ENCODE data around the gene RBPJ. TPM values are rescaled to one million over a fixed set of nuclear protein-coding genes. Genes with fewer than 3 reads are reported as not detected.

Gene RBPJ
- total and polyA plus RNA-seq, 2 of the 8 experiments (the other 6 are each of a cell fraction or from before 2014, with no cell fraction given) = 65.5 to 217 TPM

DNA sequence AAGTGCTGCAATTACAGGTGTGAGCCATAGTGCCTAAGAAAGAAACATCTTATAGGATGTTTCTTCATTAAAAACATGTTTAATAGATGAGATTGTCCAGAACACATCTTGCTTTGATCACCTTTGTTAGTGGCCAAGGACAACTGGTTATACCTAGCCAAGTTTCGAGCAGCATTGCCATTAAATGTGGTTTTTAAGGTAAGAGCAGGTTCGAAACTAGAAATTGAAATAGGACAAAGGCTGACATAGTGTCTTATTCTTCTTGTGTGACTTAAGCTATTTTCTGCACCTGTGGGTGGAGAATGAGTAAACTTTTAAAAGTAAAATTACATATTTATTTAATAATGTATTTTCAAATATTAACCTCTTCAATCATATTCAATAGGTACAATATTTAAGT lies 59.0 kb downstream of the RBPJ start (continued):
- TF ChIP-seq PHF8 (conservative IDR thresholded peaks at IDR 0.05; ENCODE audit: low read depth, low read length) (no peak), CREB1 (IDR thresholded peaks at IDR 0.05) (no peak)

All from H1 (cell line).